Lower leg skin (tissue), 4 donors: Measurements from ENCODE around the gene PRDX5. TPM values are rescaled to one million over a fixed set of nuclear protein-coding genes. Genes with fewer than 3 reads are reported as not detected.

Experiments
- DNase-seq, 2 donors: peaks; one replicate each; pipeline ENCODE4 v3.0.0-alpha.2; 2019; ENCODE audit warnings: low spot score in 2 of 2
- H3K4me3 ChIP-seq: fragments of 200-600 bp; sonication (generic); 2 replicates; pipeline ENCODE4 v1.5.1; 2017; ENCODE audit warnings: mild to moderate bottlenecking, low read depth; ENCODE audit not compliant: poor library complexity, severe bottlenecking
- CTCF ChIP-seq, 3 donors: fragments of 450-650 bp; IDR thresholded peaks; one replicate each; pipeline ENCODE4 v1.5.1; 2016; ENCODE audit warnings: antibody characterized with exemption in 3 of 3, mild to moderate bottlenecking in 3 of 3, moderate library complexity in 2 of 3
- POLR2A ChIP-seq, 2 donors: fragments of 450-650 bp; IDR thresholded peaks; one replicate each; pipeline ENCODE4 v1.6.1; 2016 to 2017; ENCODE audit warnings: antibody characterized with exemption in 2 of 2, mild to moderate bottlenecking in 1 of 2, moderate library complexity in 1 of 2
- WGBS, 2 donors: methylation state at CpG; one replicate each; pipeline ENCODE4 v1.1.5; 2018; 5-methylcytosine and 5-hydroxymethylcytosine counted together
- intact Hi-C: fragments of 100-400 bp; cut with DNase I; formaldehyde crosslinking; loops from one replicate; pipeline ENCODE4 v1.15.0; 2023; ENCODE audit warnings: low total_unique reads
- total RNA-seq, 4 donors: library from RNA; depleted of rRNA; stranded (reverse); fragments of >200 nt; gene quantifications; one replicate each; pipeline ENCODE4 v1.1.0, GENCODE V29; 2016

The PRDX5 gene
- total RNA-seq, 4 donors from 2014 or later: 170 to 284 (median 215) TPM

GRCh38 chr11:64276653-64277431, 41.1 kb upstream of the PRDX5 start:
- no peak overlapping the region for H3K4me3 ChIP-seq
- TF ChIP-seq CTCF (IDR thresholded peaks at IDR 0.05): no peak
- TF ChIP-seq POLR2A (IDR thresholded peaks at IDR 0.05): no peak
- DNase-seq: no peak
- 41 to 46% methylated on average over 17 of the region's 17 CpGs for WGBS, 2 donors
- intact Hi-C loops: no loop called here

GRCh38 chr11:64278576-64279190, 39.2 kb upstream of the PRDX5 start:
- WGBS, 2 donors: 83 to 85% methylated on average over 8 of the region's 8 CpGs
- intact Hi-C loops: no loop called here
- TF ChIP-seq POLR2A (IDR thresholded peaks at IDR 0.05) (no peak), CTCF (IDR thresholded peaks at IDR 0.05) (no peak)

GRCh38 chr11:64281957-64282770, 35.8 kb upstream of the PRDX5 start:
- 92 to 93% methylated on average over 22 of the region's 22 CpGs for WGBS, 2 donors
- TF ChIP-seq POLR2A (IDR thresholded peaks at IDR 0.05) (no peak), CTCF (IDR thresholded peaks at IDR 0.05) (no peak)
- intact Hi-C loops: no loop called here
- no peak overlapping the region for H3K4me3 ChIP-seq
- no peak for DNase-seq

More at GRCh38 chr11:64278576-64279190, 39.2 kb upstream of the PRDX5 start:
- no peak for DNase-seq
- H3K4me3 ChIP-seq: no peak overlapping the region

GRCh38 chr11:64283092-64283491, 34.8 kb upstream of the PRDX5 start:
- H3K4me3 ChIP-seq: no peak overlapping the region

More at GRCh38 chr11:64283092-64283491, 34.8 kb upstream of the PRDX5 start:
- no peak for TF ChIP-seq CTCF (IDR thresholded peaks at IDR 0.05)
- TF ChIP-seq POLR2A (IDR thresholded peaks at IDR 0.05): no peak
- intact Hi-C loops: no loop called here
- WGBS, 2 donors: 82 to 86% methylated on average over 3 of the region's 3 CpGs
- no peak for DNase-seq
